ENCODE data around the gene PBXIP1. TPM values are rescaled to one million over a fixed set of nuclear protein-coding genes. Genes with fewer than 3 reads are reported as not detected.
A peak's percentile ranks its signal among the peaks of the same experiment; 100 is the strongest.

PBXIP1 gene
- total and polyA plus RNA-seq, 10 of the 15 experiments (the other 5 are each of a cell fraction or from before 2014, with no cell fraction given), result 0.63 to 25.6 (median 15.4) TPM

DNA sequence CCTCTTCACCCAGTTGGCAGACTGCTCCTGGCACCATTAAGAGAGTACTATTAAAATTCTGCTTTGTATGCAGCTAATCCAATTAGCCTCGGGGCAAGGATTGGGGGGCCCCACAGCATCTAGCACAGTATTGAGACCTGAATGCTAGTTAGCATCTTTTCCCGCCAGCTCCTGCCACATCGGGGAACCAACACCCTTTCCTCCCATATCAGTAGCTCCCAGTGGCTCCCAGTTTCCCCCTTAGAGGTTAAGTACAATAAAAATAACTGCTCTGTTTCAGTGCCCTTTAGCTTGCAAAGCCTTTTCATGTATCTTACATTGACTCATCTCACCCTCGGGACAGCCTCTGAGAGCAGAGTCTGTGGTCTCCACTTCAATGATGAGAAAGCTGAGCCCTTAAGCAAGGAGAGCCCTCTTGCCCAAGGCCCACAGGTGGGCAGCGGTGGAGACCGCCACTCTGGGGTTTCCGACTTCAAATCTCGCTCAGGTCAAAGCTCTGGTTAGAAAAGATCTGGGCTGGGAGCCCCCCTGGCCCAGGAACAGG lies 15.2 kb downstream of the PBXIP1 start (continued):
- TF ChIP-seq STAT3 (IDR thresholded peaks at IDR 0.05; ENCODE audit: low read depth, low read length) (no peak), NR2F1 (conservative IDR thresholded peaks at IDR 0.05) (no peak; the same call in 1 of the 2 replicates), ZNF24 (IDR thresholded peaks at IDR 0.05) (no peak), POU2F2 (IDR thresholded peaks at IDR 0.05; ENCODE audit: borderline replicate concordance, low read depth, low read length) (no peak), FOXK2 (IDR thresholded peaks at IDR 0.05) (no peak), ATF7 (IDR thresholded peaks at IDR 0.05; ENCODE audit: low read depth) (no peak), RCOR1 (conservative IDR thresholded peaks at IDR 0.05; ENCODE audit: low read depth, low read length) (no peak), ZBED1 (IDR thresholded peaks at IDR 0.05; ENCODE audit: borderline replicate concordance) (no peak), TCF3 (IDR thresholded peaks at IDR 0.05; ENCODE audit: borderline replicate concordance, insufficient read depth, low read depth, low read length) (no peak), BCL11A (IDR thresholded peaks at IDR 0.05; ENCODE audit: low read depth, low read length) (0 out of 2 replicates have a peak, but pooled peaks have one; percentile 28), CHD4 (IDR thresholded peaks at IDR 0.05) (no peak), HCFC1 (IDR thresholded peaks at IDR 0.05; ENCODE audit: low read length) (no peak), RAD21 (IDR thresholded peaks at IDR 0.05; ENCODE audit: insufficient read depth, low read depth, low read length) (no peak), RAD51 (IDR thresholded peaks at IDR 0.05) (no peak), IKZF2 (IDR thresholded peaks at IDR 0.05) (peak; percentile 24 to 44; a peak in 3 of 4 replicates), ASH2L (IDR thresholded peaks at IDR 0.05; ENCODE audit: borderline replicate concordance, low read depth) (no peak), JUNB (IDR thresholded peaks at IDR 0.05) (peak; percentile 66), SUZ12 (IDR thresholded peaks at IDR 0.05; ENCODE audit: unreplicated experiment) (no peak), JUND (IDR thresholded peaks at IDR 0.05; ENCODE audit: low read depth, low read length) (no peak)
- TF ChIP-seq, protein P1, sequence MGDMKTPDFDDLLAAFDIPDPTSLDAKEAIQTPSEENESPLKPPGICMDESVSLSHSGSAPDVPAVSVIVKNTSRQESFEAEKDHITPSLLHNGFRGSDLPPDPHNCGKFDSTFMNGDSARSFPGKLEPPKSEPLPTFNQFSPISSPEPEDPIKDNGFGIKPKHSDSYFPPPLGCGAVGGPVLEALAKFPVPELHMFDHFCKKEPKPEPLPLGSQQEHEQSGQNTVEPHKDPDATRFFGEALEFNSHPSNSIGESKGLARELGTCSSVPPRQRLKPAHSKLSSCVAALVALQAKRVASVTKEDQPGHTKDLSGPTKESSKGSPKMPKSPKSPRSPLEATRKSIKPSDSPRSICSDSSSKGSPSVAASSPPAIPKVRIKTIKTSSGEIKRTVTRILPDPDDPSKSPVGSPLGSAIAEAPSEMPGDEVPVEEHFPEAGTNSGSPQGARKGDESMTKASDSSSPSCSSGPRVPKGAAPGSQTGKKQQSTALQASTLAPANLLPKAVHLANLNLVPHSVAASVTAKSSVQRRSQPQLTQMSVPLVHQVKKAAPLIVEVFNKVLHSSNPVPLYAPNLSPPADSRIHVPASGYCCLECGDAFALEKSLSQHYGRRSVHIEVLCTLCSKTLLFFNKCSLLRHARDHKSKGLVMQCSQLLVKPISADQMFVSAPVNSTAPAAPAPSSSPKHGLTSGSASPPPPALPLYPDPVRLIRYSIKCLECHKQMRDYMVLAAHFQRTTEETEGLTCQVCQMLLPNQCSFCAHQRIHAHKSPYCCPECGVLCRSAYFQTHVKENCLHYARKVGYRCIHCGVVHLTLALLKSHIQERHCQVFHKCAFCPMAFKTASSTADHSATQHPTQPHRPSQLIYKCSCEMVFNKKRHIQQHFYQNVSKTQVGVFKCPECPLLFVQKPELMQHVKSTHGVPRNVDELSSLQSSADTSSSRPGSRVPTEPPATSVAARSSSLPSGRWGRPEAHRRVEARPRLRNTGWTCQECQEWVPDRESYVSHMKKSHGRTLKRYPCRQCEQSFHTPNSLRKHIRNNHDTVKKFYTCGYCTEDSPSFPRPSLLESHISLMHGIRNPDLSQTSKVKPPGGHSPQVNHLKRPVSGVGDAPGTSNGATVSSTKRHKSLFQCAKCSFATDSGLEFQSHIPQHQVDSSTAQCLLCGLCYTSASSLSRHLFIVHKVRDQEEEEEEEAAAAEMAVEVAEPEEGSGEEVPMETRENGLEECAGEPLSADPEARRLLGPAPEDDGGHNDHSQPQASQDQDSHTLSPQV (IDR thresholded peaks at IDR 0.05), result no peak
- TF ChIP-seq, protein P2, sequence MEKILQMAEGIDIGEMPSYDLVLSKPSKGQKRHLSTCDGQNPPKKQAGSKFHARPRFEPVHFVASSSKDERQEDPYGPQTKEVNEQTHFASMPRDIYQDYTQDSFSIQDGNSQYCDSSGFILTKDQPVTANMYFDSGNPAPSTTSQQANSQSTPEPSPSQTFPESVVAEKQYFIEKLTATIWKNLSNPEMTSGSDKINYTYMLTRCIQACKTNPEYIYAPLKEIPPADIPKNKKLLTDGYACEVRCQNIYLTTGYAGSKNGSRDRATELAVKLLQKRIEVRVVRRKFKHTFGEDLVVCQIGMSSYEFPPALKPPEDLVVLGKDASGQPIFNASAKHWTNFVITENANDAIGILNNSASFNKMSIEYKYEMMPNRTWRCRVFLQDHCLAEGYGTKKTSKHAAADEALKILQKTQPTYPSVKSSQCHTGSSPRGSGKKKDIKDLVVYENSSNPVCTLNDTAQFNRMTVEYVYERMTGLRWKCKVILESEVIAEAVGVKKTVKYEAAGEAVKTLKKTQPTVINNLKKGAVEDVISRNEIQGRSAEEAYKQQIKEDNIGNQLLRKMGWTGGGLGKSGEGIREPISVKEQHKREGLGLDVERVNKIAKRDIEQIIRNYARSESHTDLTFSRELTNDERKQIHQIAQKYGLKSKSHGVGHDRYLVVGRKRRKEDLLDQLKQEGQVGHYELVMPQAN (conservative IDR thresholded peaks at IDR 0.05), result no peak
- TF ChIP-seq, protein P3, sequence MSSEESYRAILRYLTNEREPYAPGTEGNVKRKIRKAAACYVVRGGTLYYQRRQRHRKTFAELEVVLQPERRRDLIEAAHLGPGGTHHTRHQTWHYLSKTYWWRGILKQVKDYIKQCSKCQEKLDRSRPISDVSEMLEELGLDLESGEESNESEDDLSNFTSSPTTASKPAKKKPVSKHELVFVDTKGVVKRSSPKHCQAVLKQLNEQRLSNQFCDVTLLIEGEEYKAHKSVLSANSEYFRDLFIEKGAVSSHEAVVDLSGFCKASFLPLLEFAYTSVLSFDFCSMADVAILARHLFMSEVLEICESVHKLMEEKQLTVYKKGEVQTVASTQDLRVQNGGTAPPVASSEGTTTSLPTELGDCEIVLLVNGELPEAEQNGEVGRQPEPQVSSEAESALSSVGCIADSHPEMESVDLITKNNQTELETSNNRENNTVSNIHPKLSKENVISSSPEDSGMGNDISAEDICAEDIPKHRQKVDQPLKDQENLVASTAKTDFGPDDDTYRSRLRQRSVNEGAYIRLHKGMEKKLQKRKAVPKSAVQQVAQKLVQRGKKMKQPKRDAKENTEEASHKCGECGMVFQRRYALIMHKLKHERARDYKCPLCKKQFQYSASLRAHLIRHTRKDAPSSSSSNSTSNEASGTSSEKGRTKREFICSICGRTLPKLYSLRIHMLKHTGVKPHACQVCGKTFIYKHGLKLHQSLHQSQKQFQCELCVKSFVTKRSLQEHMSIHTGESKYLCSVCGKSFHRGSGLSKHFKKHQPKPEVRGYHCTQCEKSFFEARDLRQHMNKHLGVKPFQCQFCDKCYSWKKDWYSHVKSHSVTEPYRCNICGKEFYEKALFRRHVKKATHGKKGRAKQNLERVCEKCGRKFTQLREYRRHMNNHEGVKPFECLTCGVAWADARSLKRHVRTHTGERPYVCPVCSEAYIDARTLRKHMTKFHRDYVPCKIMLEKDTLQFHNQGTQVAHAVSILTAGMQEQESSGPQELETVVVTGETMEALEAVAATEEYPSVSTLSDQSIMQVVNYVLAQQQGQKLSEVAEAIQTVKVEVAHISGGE (CRISPR knock-in tag; IDR thresholded peaks at IDR 0.05), result no peak
- TF ChIP-seq, protein P4, sequence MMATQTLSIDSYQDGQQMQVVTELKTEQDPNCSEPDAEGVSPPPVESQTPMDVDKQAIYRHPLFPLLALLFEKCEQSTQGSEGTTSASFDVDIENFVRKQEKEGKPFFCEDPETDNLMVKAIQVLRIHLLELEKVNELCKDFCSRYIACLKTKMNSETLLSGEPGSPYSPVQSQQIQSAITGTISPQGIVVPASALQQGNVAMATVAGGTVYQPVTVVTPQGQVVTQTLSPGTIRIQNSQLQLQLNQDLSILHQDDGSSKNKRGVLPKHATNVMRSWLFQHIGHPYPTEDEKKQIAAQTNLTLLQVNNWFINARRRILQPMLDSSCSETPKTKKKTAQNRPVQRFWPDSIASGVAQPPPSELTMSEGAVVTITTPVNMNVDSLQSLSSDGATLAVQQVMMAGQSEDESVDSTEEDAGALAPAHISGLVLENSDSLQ (IDR thresholded peaks at IDR 0.05), result no peak
